ENCODE measurements around the gene ME2. TPM values are rescaled to one million over a fixed set of nuclear protein-coding genes. Genes with fewer than 3 reads are reported as not detected.
"Not testable (repeated sequence)": the region's sequence is repeated elsewhere in the genome, so short reads cannot be mapped to it uniquely, and the experiment has no call there.

ME2 gene
- total RNA-seq, 1 donor from 2014 or later: 40.1 TPM

GRCh38 chr18:50969448-50969847 is 90.5 kb downstream of the ME2 start:
- no peak for DNase-seq (ENCODE audit: low spot score)

DNA sequence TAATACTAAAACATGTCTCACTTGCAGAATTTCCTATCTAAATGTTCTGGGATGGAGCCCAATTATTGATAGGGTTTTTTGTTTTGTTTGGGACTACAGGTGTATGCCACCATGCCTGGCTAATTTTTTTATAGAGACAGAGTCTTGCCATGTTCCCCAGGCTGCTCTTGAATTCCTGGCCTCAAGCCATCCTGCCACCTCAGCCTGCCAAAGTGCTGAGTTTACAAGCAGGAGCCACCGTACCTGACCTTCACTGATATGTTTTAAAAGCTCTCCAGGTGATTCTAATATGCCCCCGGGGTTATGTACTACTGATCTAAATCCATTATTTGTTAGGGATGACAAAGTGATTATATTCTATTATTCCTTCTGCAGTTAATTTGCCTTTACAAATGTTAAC is 91.1 kb downstream of the ME2 start:
- DNase-seq (ENCODE audit: low spot score): no peak

DNA sequence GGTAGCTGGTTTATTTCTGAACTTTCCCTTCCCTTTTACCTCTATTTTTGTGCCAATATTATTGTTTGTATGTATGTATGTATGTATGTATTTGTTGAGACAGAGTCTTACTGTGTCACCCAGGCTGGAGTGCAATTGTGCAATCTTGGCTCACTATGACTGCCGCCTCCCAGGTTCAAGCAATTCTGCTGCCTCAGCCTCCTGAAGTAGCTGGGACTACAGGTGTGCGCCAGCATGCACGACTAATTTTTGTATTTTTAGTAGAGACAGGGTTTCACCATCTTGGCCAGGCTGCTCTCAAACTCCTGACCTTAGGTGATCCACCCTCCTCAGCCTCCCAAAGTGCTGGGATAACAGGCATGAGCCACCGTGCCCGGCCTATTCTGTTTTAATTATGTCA is 93.5 kb downstream of the ME2 start:
- not testable (repeated sequence) for DNase-seq (ENCODE audit: low spot score)

- DNase-seq (ENCODE audit: low spot score): no peak
Measured at GRCh38 chr18:50973367-50974126, 94.6 kb downstream of the ME2 start.

- DNase-seq (ENCODE audit: low spot score): no peak
Measured at GRCh38 chr18:50977037-50977760, 98.3 kb downstream of the ME2 start.

DNA sequence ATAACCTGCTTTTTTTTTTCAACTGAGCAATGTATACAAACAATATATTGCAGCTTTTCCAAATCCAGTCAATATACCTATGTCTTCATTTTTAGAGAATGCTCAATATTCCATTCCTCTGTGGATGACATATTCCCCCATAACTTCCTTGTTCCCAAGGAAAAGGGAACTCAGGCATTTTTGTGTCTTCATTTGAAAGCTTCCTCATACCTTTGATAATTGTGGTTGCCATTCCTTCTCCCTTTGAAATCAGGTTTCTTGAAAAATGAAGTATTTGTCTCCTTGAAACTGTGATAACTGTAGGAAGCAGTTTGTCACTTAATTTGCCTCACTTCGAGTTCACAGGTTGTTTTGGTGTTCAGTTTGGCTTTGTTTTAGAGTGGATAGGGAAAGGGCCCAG is 102.5 kb downstream of the ME2 start:
- no peak for DNase-seq (ENCODE audit: low spot score)

GRCh38 chr18:50982086-50982801 is 103.3 kb downstream of the ME2 start:
- DNase-seq (ENCODE audit: low spot score): no peak

GRCh38 chr18:50982802-50983179 is 103.9 kb downstream of the ME2 start:
- DNase-seq (ENCODE audit: low spot score): no peak

GRCh38 chr18:50986360-50987087 is 107.6 kb downstream of the ME2 start:
- no peak for DNase-seq (ENCODE audit: low spot score)

GRCh38 chr18:50987261-50987660 is 108.3 kb downstream of the ME2 start:
- no peak for DNase-seq (ENCODE audit: low spot score)

DNA sequence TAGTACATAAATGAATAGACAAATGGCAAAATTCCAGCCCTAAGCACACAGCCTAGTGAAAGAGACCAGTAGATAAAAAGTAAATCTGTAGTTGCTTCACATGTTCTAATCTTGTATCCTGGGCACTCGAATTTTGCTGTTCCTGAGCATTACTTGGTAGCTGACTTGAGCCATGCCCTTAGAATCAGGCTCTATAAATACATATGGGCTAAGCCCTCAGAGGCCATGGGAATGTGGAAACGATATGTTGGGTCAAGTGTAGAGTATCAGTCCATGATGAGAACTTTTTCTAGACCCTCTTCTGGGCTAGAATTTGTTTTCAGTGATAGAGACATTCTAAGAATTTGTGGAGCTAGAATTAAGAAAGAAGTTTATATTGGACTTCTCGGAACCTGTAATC is 110.8 kb downstream of the ME2 start:
- DNase-seq (ENCODE audit: low spot score): no peak

DNA sequence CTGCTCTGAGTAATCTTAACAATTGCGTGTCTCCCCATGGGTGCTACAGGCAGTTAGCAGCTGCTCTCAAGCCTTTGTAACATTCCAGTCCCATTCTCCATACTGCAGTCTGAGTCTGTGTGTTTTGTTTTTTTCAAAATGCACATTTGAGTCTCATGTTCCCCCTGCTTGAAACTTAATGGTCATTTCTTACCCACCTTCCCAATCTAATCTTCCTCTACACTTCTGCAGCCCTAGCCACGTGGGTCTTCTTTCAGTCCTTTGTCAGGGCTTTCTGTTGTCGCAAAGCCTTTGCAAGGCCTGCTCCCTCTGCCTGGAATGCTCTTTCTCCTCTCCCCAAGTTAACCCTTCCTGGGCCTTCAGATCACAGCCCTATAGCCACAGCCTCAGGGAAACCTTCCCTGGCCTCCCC is 113.4 kb downstream of the ME2 start:
- no peak for DNase-seq (ENCODE audit: low spot score)

DNA sequence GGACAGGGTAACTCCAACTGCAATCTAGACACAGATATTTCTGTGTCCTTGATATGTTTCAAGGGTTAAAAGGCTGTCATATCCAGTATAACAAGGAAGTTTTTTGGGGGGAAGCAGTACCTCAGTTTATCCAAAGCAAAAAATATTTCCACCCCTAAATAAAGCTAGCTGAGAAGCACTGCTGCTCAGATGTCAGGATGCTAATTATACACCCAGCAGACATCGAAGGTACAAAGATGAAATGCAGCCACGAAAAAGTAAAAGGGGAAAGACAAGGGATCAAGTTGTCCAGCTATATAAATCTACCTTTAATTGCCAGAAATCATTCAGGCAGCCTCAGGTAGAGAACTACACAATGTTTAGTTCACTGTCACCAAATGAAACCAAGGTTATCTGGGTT is 115.1 kb downstream of the ME2 start:
- no peak for DNase-seq (ENCODE audit: low spot score)

GRCh38 chr18:51003174-51003573 is 124.3 kb downstream of the ME2 start:
- not testable (repeated sequence) for DNase-seq (ENCODE audit: low spot score)

Other genes with a start within 250 kb of the ME2 start
- gene MRO, start 59.1 kb upstream of the ME2 start, total RNA-seq: 2.9 TPM
- 6.2 TPM for gene ELAC1, start 88.9 kb downstream of the ME2 start, total RNA-seq
- gene SMAD4, start 151.1 kb downstream of the ME2 start, total RNA-seq: 87.0 TPM